T-helper 2 cell treated with Interferon-gamma antibody and Interleukin-4, amounts not matched to agents 100 ng/mL and 5 ng/mL, for 36 hours (primary cell): ENCODE data around the gene NUDT22. TPM values are rescaled to one million over a fixed set of nuclear protein-coding genes. Genes with fewer than 3 reads are reported as not detected.

Experiments used
- intact Hi-C: fragments of 100-400 bp; cut with micrococcal nuclease; formaldehyde crosslinking; loops from one replicate; pipeline ENCODE4 v1.15.1; 2023
- total RNA-seq: library from RNA; stranded (reverse); gene quantifications from 2 replicates; pipeline ENCODE4 v1.2.3, GENCODE V29; 2022

NUDT22 gene
- total RNA-seq: 77.2 and 79.8 TPM in 2 replicates

GRCh38 chr11:64225608-64226506 lies at the start of gene NUDT22, which contains the start of gene TRPT1:
NUDT22 (plus strand) TSS chr11:64226274; CDS start chr11:64226653, 379 bp downstream.
TRPT1 (minus strand) TSS chr11:64226186; CDS start chr11:64225860, 326 bp downstream.
- intact Hi-C loops: loop anchor here (1.0 to 2.0 kb wide), 3 partner anchors 15 to 43 kb away; partner anchors contain the start of genes FERMT3 and FKBP2

GRCh38 chr11:64176751-64177150 lies 49.3 kb upstream of the NUDT22 start:
- intact Hi-C loops: no loop called here

- intact Hi-C loops: no loop called here
Observed at GRCh38 chr11:64178203-64178602, 47.9 kb upstream of the NUDT22 start.

- intact Hi-C loops: no loop called here
Observed at GRCh38 chr11:64178951-64179639, 47.0 kb upstream of the NUDT22 start.

GRCh38 chr11:64180891-64181290 lies 45.2 kb upstream of the NUDT22 start:
- intact Hi-C loops: no loop called here

- intact Hi-C loops: no loop called here
Observed at GRCh38 chr11:64181506-64182411, 44.3 kb upstream of the NUDT22 start.

GRCh38 chr11:64183890-64184289 lies 42.2 kb upstream of the NUDT22 start:
- intact Hi-C loops: loop anchor here (2.0 kb wide), 1 partner anchor 17 kb away; the partner anchor contains the start of gene MACROD1

- intact Hi-C loops: loop anchor here (1.0 to 2.0 kb wide), 3 partner anchors 18 to 347 kb away; partner anchors contain the start of genes ESRRA and MACROD1
Observed at GRCh38 chr11:64185175-64185692, 40.8 kb upstream of the NUDT22 start.

GRCh38 chr11:64185693-64186491 lies 40.2 kb upstream of the NUDT22 start, which contains the start of gene STIP1:
STIP1 (plus strand) TSS chr11:64186171; CDS start chr11:64186262, 91 bp downstream.
- intact Hi-C loops: loop anchor here (1.0 to 2.0 kb wide), 4 partner anchors 19 to 348 kb away; partner anchors contain the start of genes ESRRA, FKBP2 and MACROD1

- intact Hi-C loops: loop anchor here (1.0 to 2.0 kb wide), 2 partner anchors 20 to 54 kb away; partner anchors contain the start of genes FERMT3 and FKBP2
Observed at GRCh38 chr11:64186492-64187165, 39.4 kb upstream of the NUDT22 start.

GRCh38 chr11:64192434-64192833 lies 33.6 kb upstream of the NUDT22 start:
- intact Hi-C loops: no loop called here

- intact Hi-C loops: no loop called here
Observed at GRCh38 chr11:64196626-64197025, 29.4 kb upstream of the NUDT22 start.

GRCh38 chr11:64198511-64198910 lies 27.6 kb upstream of the NUDT22 start:
- intact Hi-C loops: no loop called here

- intact Hi-C loops: no loop called here
Observed at GRCh38 chr11:64201543-64201942, 24.5 kb upstream of the NUDT22 start.

GRCh38 chr11:64202992-64203391 lies 23.1 kb upstream of the NUDT22 start:
- intact Hi-C loops: no loop called here

GRCh38 chr11:64203421-64204079 lies 22.5 kb upstream of the NUDT22 start:
- intact Hi-C loops: no loop called here

GRCh38 chr11:64204080-64204440 lies 22.0 kb upstream of the NUDT22 start:
- intact Hi-C loops: no loop called here

GRCh38 chr11:64204464-64204989 lies 21.5 kb upstream of the NUDT22 start:
- intact Hi-C loops: no loop called here
